ENCODE measurements around the gene SV2B.

- no peak for TF ChIP-seq CTCF (optimal IDR thresholded peaks at IDR 0.05 in 1 of 3, IDR thresholded peaks at IDR 0.05 in 1 of 3, conservative IDR thresholded peaks at IDR 0.05 in 1 of 3; ENCODE audit: extremely low read depth in 1 of 3, insufficient read depth in 2 of 3, low read length in 3 of 3)
- TF ChIP-seq EZH2 (IDR thresholded peaks at IDR 0.05; ENCODE audit: low read length): no peak
These were observed 153.5 kb downstream of the SV2B start for GRCh38 chr15:91253605-91254004.
